HK-2 (cell line): Measurements from ENCODE around the gene TXLNA.

Experiments
- DNase-seq: peaks from one replicate; pipeline ENCODE4 v3.0.0-alpha.2; 2018; ENCODE audit not compliant: unreplicated experiment

Gene TXLNA

DNA sequence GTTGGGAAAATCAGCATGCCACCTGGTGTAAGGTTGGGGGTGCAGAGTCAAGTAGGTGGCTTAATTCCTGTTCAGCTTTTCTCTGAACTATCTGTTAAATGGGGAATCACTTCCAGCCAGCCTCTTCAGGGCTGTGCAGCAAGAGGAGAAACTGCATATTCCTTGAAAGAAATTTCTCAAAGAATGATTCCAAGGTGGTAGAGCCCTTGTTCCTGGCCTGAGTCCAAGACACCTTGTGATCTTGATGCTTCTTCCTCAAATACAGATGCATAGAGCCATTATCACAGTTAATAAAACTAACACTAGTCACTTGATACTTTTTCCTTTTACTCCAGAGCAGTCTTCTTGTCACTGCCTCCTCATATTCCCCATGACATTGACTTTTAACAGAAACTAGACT lies 5.2 kb downstream of the TXLNA start:
- no peak for DNase-seq

DNA sequence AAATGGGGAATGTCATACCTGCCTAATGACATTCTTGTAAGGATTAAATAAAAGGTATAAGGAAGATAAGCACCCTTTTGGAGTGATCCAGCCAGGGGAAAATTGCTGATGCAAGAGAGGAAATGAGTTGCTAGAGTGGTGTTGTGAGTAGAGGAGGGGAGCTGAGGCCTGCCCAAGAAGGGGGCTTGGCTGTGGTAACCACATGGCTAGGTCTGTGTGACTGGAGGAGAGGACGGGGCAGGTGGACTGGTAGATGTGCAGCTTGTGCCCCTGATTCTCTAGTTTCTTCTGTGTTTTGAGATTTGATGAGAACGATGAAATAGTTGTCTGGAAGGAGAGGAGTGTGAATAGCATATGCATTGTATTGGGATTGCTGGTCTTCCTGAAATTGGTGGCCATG lies 6.6 kb downstream of the TXLNA start:
- no peak for DNase-seq

DNA sequence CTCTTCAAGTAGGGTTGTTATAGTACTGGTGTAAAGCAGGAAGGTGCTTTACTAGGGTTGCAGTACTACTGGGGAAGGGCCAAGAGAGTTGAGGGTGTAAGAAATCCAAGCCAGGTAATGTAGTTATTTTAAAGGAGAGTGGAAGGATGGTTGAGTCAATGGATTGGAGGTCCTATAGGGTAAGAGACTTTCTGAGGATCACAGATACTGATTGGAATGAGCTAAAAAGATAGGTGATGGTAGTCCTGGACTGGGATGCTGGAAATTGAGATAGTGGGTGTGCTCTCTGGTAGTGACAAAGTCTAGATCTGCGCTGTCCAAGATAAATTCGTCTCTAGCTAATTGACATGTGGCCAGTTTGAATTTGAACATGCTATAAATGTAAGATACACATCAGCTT lies 7.0 kb downstream of the TXLNA start:
- DNase-seq, result no peak

DNA sequence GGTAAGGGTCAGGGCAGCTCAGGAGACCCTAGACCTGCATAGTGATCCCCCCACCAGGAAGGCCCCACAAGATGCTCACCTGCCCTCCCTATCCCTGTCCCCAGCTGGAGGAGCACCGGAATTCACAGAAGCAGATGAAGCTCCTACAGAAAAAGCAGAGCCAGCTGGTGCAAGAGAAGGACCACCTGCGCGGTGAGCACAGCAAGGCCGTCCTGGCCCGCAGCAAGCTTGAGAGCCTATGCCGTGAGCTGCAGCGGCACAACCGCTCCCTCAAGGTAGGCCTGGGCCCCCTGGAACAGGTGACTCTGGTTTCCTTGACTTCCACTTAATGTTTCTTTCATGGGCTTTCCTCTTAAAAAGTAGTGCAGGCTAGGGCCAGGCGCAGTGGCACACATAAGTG lies 8.4 kb downstream of the TXLNA start:
- no peak for DNase-seq

DNA sequence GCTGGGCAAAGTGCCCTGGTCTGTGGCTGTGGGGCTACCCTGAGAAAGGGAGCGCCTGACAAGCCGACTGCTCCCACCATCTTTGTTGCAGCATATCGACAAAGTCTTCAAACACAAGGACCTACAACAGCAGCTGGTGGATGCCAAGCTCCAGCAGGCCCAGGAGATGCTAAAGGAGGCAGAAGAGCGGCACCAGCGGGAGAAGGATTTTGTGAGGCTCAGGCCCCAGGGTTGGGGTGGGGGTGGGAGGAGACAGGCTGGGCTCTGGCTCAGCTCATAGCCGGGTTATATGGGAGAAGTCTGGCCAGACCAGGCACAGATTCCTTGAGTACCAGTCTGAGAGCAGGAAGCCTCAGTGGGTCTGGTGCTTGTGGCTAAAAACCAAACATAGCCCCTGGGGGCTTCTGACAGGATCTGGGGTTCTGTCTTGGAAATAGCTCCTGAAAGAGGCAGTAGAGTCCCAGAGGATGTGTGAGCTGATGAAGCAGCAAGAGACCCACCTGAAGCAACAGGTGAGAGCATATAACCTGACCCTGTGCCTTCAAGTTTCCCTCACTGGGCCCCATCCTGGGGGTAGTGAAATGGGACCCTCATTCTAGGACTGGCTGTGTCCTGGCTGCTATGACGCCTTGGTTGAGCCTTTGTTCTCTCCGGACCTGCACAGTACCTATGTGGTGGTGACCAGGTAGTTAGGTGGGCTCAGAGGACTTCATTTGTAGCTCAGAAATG lies 12.9 kb downstream of the TXLNA start:
- DNase-seq, result no peak

DNA sequence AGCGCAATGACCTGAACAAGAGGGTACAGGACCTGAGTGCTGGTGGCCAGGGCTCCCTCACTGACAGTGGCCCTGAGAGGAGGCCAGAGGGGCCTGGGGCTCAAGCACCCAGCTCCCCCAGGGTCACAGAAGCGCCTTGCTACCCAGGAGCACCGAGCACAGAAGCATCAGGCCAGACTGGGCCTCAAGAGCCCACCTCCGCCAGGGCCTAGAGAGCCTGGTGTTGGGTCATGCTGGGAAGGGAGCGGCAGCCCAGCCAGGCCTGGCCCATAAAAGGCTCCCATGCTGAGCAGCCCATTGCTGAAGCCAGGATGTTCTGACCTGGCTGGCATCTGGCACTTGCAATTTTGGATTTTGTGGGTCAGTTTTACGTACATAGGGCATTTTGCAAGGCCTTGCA lies 15.5 kb downstream of the TXLNA start:
- no peak for DNase-seq

GRCh38 chr1:32195531-32195930 lies 16.1 kb downstream of the TXLNA start:
- DNase-seq, result no peak

DNA sequence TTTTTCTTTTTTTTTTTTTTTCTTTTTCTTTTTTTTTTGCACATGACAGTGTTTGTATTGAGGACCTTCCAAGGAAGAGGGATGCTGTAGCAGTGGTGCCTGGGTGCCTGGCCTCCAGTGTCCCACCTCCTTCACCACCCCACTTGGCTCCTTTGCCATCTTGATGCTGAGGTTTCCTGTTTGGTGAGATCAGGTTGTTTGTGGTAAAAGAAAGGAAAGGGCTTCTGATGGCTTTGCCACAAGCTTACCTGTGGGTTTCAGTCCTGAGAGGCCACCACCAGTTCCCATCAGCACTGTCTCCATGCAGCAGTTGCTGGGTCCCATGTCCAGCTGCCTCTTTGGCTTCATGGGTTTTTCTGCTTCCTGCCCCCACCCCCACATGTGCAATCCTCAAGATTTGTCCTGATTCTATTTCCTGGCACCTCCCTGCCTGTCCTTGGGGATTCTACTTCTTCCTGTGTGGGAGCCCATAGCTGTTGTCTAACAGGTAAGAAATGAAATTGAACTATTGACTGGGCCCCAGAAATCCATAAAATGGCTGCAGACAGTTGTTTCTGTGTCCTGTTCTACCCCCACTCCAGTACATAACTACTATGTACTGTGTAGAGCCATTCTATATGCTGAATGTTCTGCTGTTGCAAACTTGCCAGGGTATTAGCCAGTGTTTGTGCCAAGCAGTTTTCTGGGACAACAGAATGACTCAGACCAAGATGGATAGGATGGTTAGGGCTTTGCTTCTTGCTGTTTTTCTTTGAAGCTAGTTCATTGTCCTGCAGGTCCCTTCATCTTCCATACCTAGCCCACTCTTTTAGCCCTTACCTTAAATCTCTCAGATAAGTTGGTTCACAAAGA lies 16.7 kb downstream of the TXLNA start:
- DNase-seq, result no peak

DNA sequence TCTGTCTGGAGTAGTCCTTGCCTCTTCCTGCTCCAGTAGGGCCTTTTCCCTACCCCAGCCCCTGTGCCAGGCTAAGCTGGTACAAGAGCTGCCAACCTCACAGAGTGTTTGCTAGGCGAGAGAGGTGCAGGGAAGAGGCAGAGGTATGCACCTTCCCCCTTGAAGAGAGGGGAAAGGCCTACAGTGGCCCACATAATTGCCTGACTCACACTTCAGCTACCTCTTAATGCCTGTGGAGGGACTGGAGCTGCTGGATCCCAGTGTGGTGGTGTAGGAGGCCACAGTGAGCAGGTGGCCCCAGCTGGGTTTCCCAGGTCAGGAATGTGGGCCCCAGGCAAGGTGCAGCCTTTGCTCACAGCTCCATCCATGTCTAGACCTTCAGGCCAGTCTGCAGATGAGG lies 17.6 kb downstream of the TXLNA start:
- DNase-seq, result peak; percentile 18

DNA sequence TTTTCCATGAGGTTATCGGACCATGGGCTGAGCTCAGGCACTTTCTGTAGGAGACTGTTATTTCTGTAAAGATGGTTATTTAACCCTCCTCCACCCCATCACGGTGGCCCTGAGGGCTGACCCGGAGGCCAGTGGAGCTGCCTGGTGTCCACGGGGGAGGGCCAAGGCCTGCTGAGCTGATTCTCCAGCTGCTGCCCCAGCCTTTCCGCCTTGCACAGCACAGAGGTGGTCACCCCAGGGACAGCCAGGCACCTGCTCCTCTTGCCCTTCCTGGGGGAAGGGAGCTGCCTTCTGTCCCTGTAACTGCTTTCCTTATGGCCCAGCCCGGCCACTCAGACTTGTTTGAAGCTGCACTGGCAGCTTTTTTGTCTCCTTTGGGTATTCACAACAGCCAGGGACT lies 18.4 kb downstream of the TXLNA start:
- no peak for DNase-seq

- no peak for DNase-seq
Measured at GRCh38 chr1:32198237-32199042, 19.0 kb downstream of the TXLNA start.

DNA sequence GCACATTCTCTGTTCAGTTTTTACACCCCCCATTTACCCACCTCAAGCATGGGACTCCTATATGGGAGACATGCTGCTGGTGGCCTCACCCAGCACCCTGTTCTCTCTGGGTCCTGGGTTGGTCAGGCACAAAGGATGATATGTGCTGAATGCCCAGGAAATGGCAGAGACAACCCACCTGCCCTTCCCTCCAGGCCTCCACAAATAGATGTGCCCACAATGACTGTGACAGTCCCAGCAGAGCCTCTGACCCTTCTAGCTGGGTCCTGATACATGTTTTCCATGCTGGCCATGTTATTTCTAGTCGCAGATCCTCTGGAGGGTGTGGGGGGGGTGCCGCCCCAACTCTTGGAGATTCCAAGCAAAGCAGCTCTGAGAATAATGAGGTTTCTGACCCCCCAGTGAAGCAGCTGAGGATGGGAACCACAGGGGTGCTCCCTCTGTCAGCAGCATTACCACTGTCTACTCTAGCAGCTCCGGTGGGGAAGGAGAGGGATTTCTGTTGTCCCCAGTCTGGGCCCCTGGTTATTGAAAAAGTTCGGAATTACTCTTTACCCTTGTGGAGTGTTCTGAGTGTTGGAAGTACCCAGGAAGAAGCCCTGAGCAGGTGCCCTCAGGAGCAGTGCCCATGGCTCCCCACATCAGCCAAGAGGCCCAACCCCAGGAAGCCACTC lies 19.7 kb downstream of the TXLNA start:
- DNase-seq, result no peak

- no peak for DNase-seq
Measured at GRCh38 chr1:32199717-32200072, 20.2 kb downstream of the TXLNA start.

- DNase-seq, result peak; percentile 55
Measured at GRCh38 chr1:32200226-32201010, 20.9 kb downstream of the TXLNA start, which contains the start of gene CCDC28B. Gene CCDC28B, plus strand, starts transcription at chr1:32200595. Its CDS starts 1,341 bp downstream, at chr1:32201936.

- DNase-seq, result peak; percentile 59
Measured at GRCh38 chr1:32201011-32201855, 21.8 kb downstream of the TXLNA start.

GRCh38 chr1:32204943-32205361 lies 25.5 kb downstream of the TXLNA start:
- no peak for DNase-seq

GRCh38 chr1:32205401-32206370 lies 26.2 kb downstream of the TXLNA start, which contains the start of gene IQCC:
Gene IQCC, plus strand, starts transcription at chr1:32205671. Its CDS starts 11 bp downstream, at chr1:32205682.
- peak; percentile 84 for DNase-seq

GRCh38 chr1:32208469-32208868 lies 29.0 kb downstream of the TXLNA start:
- DNase-seq, result no peak

DNA sequence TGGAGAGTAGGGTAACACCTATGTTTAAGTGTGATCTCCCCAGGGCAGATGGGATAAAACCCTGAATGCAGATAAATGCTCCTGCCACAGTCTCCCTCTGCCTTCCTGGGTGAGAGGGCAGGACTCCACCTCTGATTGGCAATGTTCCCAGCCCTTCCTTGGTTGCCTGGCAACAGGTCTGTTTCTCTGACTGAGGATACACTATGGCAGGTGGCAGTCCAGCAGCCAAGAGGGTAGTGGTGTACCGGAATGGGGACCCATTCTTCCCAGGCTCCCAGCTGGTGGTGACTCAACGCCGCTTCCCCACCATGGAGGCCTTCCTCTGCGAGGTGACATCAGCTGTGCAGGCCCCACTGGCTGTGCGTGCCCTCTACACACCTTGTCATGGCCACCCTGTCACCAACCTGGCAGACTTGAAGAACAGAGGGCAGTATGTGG lies 29.4 kb downstream of the TXLNA start, which contains the start of gene DCDC2B:
DCDC2B (plus strand) TSS at position 199 of the 438 bp plus-strand sequence; CDS start at position 204, 5 bp downstream.
- DNase-seq, result peak; percentile 63
